GM23338 (cell line): ENCODE measurements around the gene ELAC2. TPM values are rescaled to one million over a fixed set of nuclear protein-coding genes. Genes with fewer than 3 reads are reported as not detected.

Source experiments
- ATAC-seq: fragments of 200-7000 bp; cut with Tn5 transposase; 3 replicates; pipeline ENCODE4 v1.9.1; 2020
- DNase-seq: peaks from one replicate; pipeline ENCODE4 v3.0.0-alpha.2; 2015; ENCODE audit warnings: low spot score
- H2AFZ ChIP-seq: fragments of 200-600 bp; sonication (generic); 2 replicates; pipeline ENCODE4 v1.8.0; 2016; ENCODE audit warnings: antibody characterized with exemption, mild to moderate bottlenecking, moderate library complexity
- H3F3A ChIP-seq: fragments of 200-600 bp; sonication (generic); replicated peaks from 2 replicates; pipeline ENCODE4 v1.8.0; 2017; ENCODE audit warnings: antibody characterized with exemption, mixed run types, low read depth
- H3K27ac ChIP-seq: fragments of 200-600 bp; sonication (generic); 2 replicates; pipeline ENCODE4 v1.6.1; 2016; ENCODE audit warnings: low read depth
- H3K27me3 ChIP-seq: fragments of 200-600 bp; sonication (generic); 2 replicates; pipeline ENCODE4 v1.8.0; 2016; ENCODE audit warnings: mild to moderate bottlenecking, mixed run types, moderate library complexity; ENCODE audit not compliant: insufficient read depth
- H3K36me3 ChIP-seq: fragments of 200-600 bp; sonication (generic); 2 replicates; pipeline ENCODE4 v1.8.0; 2016; ENCODE audit warnings: mild to moderate bottlenecking; ENCODE audit not compliant: insufficient read depth
- H3K4me1 ChIP-seq: fragments of 200-600 bp; sonication (generic); 2 replicates; pipeline ENCODE4 v1.8.0; 2016; ENCODE audit warnings: mild to moderate bottlenecking, moderate library complexity; ENCODE audit not compliant: insufficient read depth
- H3K4me2 ChIP-seq: fragments of 200-600 bp; sonication (generic); 2 replicates; pipeline ENCODE4 v1.7.1; 2017; ENCODE audit warnings: mixed run types
- H3K4me3 ChIP-seq: fragments of 200-600 bp; sonication (generic); 2 replicates; pipeline ENCODE4 v1.6.1; 2016; ENCODE audit warnings: mixed run types
- H3K79me2 ChIP-seq: fragments of 200-600 bp; sonication (generic); replicated peaks from 2 replicates; pipeline ENCODE4 v1.8.0; 2017; ENCODE audit warnings: mild to moderate bottlenecking; ENCODE audit not compliant: insufficient read depth
- H3K9me2 ChIP-seq: fragments of 200-600 bp; sonication (generic); 2 replicates; pipeline ENCODE4 v1.8.0; 2017; ENCODE audit not compliant: insufficient read depth
- H4K20me1 ChIP-seq: fragments of 200-600 bp; sonication (generic); replicated peaks from 2 replicates; pipeline ENCODE4 v1.8.0; 2017; ENCODE audit warnings: mild to moderate bottlenecking; ENCODE audit not compliant: insufficient read depth
- H3K27ac Mint-ChIP-seq: 2 replicates; pipeline ENCODE4 v1.8.0; 2020; ENCODE audit warnings: inconsistent platforms, mild to moderate bottlenecking, moderate library complexity, mixed read lengths
- H3K27me3 Mint-ChIP-seq: 3 replicates; pipeline ENCODE4 v1.8.0; 2022; ENCODE audit warnings: low read depth, mild to moderate bottlenecking, moderate library complexity, mixed read lengths, inconsistent platforms; ENCODE audit not compliant: insufficient read depth, poor library complexity
- H3K36me3 Mint-ChIP-seq: 3 replicates; pipeline ENCODE4 v1.8.0; 2021; ENCODE audit warnings: low read depth, mild to moderate bottlenecking, inconsistent platforms, moderate library complexity, mixed read lengths
- H3K4me1 Mint-ChIP-seq: 3 replicates; pipeline ENCODE4 v1.8.0; 2020; ENCODE audit warnings: mild to moderate bottlenecking, inconsistent platforms, mixed read lengths
- H3K4me3 Mint-ChIP-seq: 3 replicates; pipeline ENCODE4 v1.8.0; 2021; ENCODE audit warnings: moderate library complexity, mild to moderate bottlenecking, inconsistent platforms, mixed read lengths
- H3K9me3 Mint-ChIP-seq: 3 replicates; pipeline ENCODE4 v1.8.0; 2020; ENCODE audit warnings: moderate library complexity, mild to moderate bottlenecking, inconsistent platforms, mixed read lengths
- CREB1 ChIP-seq: fragments of 250-450 bp; sonication (Bioruptor Pico); IDR thresholded peaks from 2 replicates; pipeline ENCODE4 v1.5.0; 2020; ENCODE audit warnings: low read depth, mild to moderate bottlenecking, moderate library complexity
- EZH2 ChIP-seq: fragments of 200-600 bp; sonication (generic); IDR thresholded peaks from one replicate; pipeline ENCODE4 v1.8.0; 2017; ENCODE audit warnings: antibody characterized with exemption, mild to moderate bottlenecking, low read depth; ENCODE audit not compliant: unreplicated experiment
- EZH2phosphoT487 ChIP-seq: fragments of 200-600 bp; sonication (generic); IDR thresholded peaks from one replicate; pipeline ENCODE4 v1.8.1; 2018; ENCODE audit warnings: antibody characterized with exemption; ENCODE audit not compliant: unreplicated experiment
- JUNB ChIP-seq: IDR thresholded peaks from one replicate; pipeline ENCODE4 v1.6.1; 2016; ENCODE audit warnings: antibody characterized with exemption; ENCODE audit not compliant: unreplicated experiment
- NANOG ChIP-seq: IDR thresholded peaks from 2 replicates; pipeline ENCODE4 v1.6.1; 2016; ENCODE audit warnings: antibody characterized with exemption, borderline replicate concordance
- POLR2AphosphoS5 ChIP-seq: IDR thresholded peaks from 2 replicates; pipeline ENCODE4 v1.6.1; 2016; ENCODE audit warnings: antibody characterized with exemption, low read depth
- STAT1 ChIP-seq: IDR thresholded peaks from one replicate; pipeline ENCODE4 v1.6.1; 2016; ENCODE audit warnings: antibody characterized with exemption; ENCODE audit not compliant: unreplicated experiment
- ZNF114 ChIP-seq: fragments of 250-450 bp; sonication (Bioruptor Pico); IDR thresholded peaks from 2 replicates; pipeline ENCODE4 v1.5.0; 2020; ENCODE audit warnings: mild to moderate bottlenecking, moderate library complexity
- ZNF331 ChIP-seq: fragments of 250-450 bp; sonication (Bioruptor Pico); IDR thresholded peaks from 2 replicates; pipeline ENCODE4 v1.5.0; 2020; ENCODE audit warnings: low read depth, mild to moderate bottlenecking, moderate library complexity
- polyA plus RNA-seq: library from polyadenylated mRNA; unstranded; fragments of >200 nt; fragmentation: Nextera tagmentation; extraction: Ambion mirVana; gene quantifications from 2 replicates; pipeline ENCODE4 v1.2.1, GENCODE V29; 2016
- total RNA-seq: library from RNA; depleted of rRNA; stranded (reverse); fragments of >200 nt; shearing (Covaris generic); gene quantifications from 2 replicates; pipeline ENCODE4 v1.2.3, GENCODE V29; 2014
- TF ChIP-seq, protein P1 (sequence below): IDR thresholded peaks from 2 replicates; pipeline ENCODE4 v1.6.1; 2016; ENCODE audit warnings: antibody characterized with exemption
- TF ChIP-seq, protein P2 (sequence below): fragments of 250-450 bp; sonication (Bioruptor Pico); IDR thresholded peaks from 2 replicates; pipeline ENCODE4 v1.5.0; 2020; ENCODE audit warnings: mild to moderate bottlenecking, moderate library complexity
- TF ChIP-seq, protein P3 (sequence below), 2 experiments: fragments of 200-600 bp in 1 of 2; sonication (generic) in 1 of 2; conservative IDR thresholded peaks; 2 replicates each; pipeline versions ENCODE4 v1.5.1 to v1.6.1; 2016 to 2017; ENCODE audit warnings: antibody characterized with exemption in 2 of 2, low read depth in 2 of 2, mild to moderate bottlenecking in 2 of 2, moderate library complexity in 1 of 2
- TF ChIP-seq, protein P4 (sequence below): IDR thresholded peaks from one replicate; pipeline ENCODE4 v1.6.1; 2018; ENCODE audit warnings: antibody characterized with exemption; ENCODE audit not compliant: unreplicated experiment

Gene ELAC2
- total and polyA plus RNA-seq, 2 experiments from 2014 or later, result 49.9 to 203 TPM

DNA sequence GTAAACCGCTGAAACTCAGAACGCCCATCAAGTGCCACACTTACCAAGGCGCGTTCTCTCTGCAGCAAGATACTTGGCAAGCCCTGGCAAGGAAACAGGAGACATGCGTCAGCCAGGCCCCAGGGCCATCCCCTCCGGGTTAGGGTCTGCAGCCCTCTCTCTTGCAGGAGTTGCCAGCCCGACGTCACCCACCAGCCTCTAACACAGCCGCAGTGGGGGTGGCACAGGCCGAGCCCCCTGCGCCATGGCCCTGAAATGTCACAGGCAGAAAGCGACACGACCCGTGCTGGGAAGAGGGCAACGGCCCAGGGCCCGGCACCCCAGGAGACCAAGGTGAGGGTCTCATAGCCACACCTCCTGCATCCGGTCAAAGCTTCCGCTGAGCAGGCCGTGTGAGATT is 21.9 kb downstream of the ELAC2 start:
- Histone ChIP-seq H3K4me1 (no peaks in the 10 kb centered on the region), H3K36me3 (peaks cover 77% of the 10 kb centered on the region), H4K20me1 (peaks cover 20% of the 10 kb centered on the region), H3K79me2 (no peaks in the 10 kb centered on the region), H3K9me2 (no peaks in the 10 kb centered on the region), H3F3A (no peaks in the 10 kb centered on the region), H3K27ac (no peak overlapping the region), H2AFZ (no peak overlapping the region), H3K4me2 (no peak overlapping the region), H3K27me3 (no peaks in the 10 kb centered on the region), H3K4me3 (no peak overlapping the region)
- H3K4me1 Mint-ChIP-seq, result no peaks in the 10 kb centered on the region
- H3K27ac Mint-ChIP-seq, result no peak overlapping the region
- no peak overlapping the region for H3K4me3 Mint-ChIP-seq
- ATAC-seq (no peak), DNase-seq (no peak)
- peaks cover 5% of the 10 kb centered on the region for H3K27me3 Mint-ChIP-seq
- no peaks in the 10 kb centered on the region; the same call in 2 of the 3 replicates for H3K9me3 Mint-ChIP-seq
- TF ChIP-seq, protein P1, sequence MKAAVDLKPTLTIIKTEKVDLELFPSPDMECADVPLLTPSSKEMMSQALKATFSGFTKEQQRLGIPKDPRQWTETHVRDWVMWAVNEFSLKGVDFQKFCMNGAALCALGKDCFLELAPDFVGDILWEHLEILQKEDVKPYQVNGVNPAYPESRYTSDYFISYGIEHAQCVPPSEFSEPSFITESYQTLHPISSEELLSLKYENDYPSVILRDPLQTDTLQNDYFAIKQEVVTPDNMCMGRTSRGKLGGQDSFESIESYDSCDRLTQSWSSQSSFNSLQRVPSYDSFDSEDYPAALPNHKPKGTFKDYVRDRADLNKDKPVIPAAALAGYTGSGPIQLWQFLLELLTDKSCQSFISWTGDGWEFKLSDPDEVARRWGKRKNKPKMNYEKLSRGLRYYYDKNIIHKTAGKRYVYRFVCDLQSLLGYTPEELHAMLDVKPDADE, result no peak
- no peak for TF ChIP-seq POLR2AphosphoS5
- no peak for TF ChIP-seq STAT1
- TF ChIP-seq EZH2, result no peak
- no peak for TF ChIP-seq NANOG
- TF ChIP-seq CREB1 (CRISPR knock-in tag), result no peak
- TF ChIP-seq, protein P2, sequence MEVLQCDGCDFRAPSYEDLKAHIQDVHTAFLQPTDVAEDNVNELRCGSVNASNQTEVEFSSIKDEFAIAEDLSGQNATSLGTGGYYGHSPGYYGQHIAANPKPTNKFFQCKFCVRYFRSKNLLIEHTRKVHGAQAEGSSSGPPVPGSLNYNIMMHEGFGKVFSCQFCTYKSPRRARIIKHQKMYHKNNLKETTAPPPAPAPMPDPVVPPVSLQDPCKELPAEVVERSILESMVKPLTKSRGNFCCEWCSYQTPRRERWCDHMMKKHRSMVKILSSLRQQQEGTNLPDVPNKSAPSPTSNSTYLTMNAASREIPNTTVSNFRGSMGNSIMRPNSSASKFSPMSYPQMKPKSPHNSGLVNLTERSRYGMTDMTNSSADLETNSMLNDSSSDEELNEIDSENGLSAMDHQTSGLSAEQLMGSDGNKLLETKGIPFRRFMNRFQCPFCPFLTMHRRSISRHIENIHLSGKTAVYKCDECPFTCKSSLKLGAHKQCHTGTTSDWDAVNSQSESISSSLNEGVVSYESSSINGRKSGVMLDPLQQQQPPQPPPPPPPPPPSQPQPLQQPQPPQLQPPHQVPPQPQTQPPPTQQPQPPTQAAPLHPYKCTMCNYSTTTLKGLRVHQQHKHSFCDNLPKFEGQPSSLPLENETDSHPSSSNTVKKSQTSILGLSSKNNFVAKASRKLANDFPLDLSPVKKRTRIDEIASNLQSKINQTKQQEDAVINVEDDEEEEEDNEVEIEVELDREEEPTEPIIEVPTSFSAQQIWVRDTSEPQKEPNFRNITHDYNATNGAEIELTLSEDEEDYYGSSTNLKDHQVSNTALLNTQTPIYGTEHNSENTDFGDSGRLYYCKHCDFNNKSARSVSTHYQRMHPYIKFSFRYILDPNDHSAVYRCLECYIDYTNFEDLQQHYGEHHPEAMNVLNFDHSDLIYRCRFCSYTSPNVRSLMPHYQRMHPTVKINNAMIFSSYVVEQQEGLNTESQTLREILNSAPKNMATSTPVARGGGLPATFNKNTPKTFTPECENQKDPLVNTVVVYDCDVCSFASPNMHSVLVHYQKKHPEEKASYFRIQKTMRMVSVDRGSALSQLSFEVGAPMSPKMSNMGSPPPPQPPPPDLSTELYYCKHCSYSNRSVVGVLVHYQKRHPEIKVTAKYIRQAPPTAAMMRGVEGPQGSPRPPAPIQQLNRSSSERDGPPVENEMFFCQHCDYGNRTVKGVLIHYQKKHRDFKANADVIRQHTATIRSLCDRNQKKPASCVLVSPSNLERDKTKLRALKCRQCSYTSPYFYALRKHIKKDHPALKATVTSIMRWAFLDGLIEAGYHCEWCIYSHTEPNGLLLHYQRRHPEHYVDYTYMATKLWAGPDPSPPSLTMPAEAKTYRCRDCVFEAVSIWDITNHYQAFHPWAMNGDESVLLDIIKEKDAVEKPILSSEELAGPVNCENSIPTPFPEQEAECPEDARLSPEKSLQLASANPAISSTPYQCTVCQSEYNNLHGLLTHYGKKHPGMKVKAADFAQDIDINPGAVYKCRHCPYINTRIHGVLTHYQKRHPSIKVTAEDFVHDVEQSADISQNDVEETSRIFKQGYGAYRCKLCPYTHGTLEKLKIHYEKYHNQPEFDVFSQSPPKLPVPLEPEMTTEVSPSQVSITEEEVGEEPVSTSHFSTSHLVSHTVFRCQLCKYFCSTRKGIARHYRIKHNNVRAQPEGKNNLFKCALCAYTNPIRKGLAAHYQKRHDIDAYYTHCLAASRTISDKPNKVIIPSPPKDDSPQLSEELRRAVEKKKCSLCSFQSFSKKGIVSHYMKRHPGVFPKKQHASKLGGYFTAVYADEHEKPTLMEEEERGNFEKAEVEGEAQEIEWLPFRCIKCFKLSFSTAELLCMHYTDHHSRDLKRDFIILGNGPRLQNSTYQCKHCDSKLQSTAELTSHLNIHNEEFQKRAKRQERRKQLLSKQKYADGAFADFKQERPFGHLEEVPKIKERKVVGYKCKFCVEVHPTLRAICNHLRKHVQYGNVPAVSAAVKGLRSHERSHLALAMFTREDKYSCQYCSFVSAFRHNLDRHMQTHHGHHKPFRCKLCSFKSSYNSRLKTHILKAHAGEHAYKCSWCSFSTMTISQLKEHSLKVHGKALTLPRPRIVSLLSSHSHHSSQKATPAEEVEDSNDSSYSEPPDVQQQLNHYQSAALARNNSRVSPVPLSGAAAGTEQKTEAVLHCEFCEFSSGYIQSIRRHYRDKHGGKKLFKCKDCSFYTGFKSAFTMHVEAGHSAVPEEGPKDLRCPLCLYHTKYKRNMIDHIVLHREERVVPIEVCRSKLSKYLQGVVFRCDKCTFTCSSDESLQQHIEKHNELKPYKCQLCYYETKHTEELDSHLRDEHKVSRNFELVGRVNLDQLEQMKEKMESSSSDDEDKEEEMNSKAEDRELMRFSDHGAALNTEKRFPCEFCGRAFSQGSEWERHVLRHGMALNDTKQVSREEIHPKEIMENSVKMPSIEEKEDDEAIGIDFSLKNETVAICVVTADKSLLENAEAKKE, result no peak
- no peak for TF ChIP-seq EZH2phosphoT487
- TF ChIP-seq, protein P3, sequence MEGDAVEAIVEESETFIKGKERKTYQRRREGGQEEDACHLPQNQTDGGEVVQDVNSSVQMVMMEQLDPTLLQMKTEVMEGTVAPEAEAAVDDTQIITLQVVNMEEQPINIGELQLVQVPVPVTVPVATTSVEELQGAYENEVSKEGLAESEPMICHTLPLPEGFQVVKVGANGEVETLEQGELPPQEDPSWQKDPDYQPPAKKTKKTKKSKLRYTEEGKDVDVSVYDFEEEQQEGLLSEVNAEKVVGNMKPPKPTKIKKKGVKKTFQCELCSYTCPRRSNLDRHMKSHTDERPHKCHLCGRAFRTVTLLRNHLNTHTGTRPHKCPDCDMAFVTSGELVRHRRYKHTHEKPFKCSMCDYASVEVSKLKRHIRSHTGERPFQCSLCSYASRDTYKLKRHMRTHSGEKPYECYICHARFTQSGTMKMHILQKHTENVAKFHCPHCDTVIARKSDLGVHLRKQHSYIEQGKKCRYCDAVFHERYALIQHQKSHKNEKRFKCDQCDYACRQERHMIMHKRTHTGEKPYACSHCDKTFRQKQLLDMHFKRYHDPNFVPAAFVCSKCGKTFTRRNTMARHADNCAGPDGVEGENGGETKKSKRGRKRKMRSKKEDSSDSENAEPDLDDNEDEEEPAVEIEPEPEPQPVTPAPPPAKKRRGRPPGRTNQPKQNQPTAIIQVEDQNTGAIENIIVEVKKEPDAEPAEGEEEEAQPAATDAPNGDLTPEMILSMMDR (conservative IDR thresholded peaks at IDR 0.05; ENCODE audit: low read depth in 2 of 2), result no peak
- TF ChIP-seq ZNF114 (CRISPR knock-in tag), result no peak
- no peak for TF ChIP-seq ZNF331 (CRISPR knock-in tag)
- TF ChIP-seq, protein P4, sequence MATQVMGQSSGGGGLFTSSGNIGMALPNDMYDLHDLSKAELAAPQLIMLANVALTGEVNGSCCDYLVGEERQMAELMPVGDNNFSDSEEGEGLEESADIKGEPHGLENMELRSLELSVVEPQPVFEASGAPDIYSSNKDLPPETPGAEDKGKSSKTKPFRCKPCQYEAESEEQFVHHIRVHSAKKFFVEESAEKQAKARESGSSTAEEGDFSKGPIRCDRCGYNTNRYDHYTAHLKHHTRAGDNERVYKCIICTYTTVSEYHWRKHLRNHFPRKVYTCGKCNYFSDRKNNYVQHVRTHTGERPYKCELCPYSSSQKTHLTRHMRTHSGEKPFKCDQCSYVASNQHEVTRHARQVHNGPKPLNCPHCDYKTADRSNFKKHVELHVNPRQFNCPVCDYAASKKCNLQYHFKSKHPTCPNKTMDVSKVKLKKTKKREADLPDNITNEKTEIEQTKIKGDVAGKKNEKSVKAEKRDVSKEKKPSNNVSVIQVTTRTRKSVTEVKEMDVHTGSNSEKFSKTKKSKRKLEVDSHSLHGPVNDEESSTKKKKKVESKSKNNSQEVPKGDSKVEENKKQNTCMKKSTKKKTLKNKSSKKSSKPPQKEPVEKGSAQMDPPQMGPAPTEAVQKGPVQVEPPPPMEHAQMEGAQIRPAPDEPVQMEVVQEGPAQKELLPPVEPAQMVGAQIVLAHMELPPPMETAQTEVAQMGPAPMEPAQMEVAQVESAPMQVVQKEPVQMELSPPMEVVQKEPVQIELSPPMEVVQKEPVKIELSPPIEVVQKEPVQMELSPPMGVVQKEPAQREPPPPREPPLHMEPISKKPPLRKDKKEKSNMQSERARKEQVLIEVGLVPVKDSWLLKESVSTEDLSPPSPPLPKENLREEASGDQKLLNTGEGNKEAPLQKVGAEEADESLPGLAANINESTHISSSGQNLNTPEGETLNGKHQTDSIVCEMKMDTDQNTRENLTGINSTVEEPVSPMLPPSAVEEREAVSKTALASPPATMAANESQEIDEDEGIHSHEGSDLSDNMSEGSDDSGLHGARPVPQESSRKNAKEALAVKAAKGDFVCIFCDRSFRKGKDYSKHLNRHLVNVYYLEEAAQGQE, result no peak
- TF ChIP-seq JUNB, result no peak
- H3K36me3 Mint-ChIP-seq, result peaks cover 98% of the 10 kb centered on the region
